Fibroblast of lung (primary cell): ENCODE measurements around the gene ZNF805. TPM values are rescaled to one million over a fixed set of nuclear protein-coding genes. Genes with fewer than 3 reads are reported as not detected.

Experiments
- DNase-seq, 2 donors: peaks; one replicate each; pipeline versions ENCODE4 v3.0.0 to v3.0.0-alpha.2; 2010; ENCODE audit warnings: low read depth in 2 of 2
- H2AFZ ChIP-seq: 2 replicates; pipeline ENCODE4 v1.5.1; 2012; ENCODE audit warnings: low read length, control low read depth, inconsistent platforms
- H3K27ac ChIP-seq: 2 replicates; pipeline ENCODE4 v1.5.1; 2011; ENCODE audit warnings: low read length, control low read depth; ENCODE audit not compliant: insufficient read depth
- H3K27me3 ChIP-seq: 2 replicates; pipeline ENCODE4 v1.5.1; 2011; ENCODE audit warnings: mild to moderate bottlenecking, low read length; ENCODE audit not compliant: control insufficient read depth, insufficient read depth
- H3K36me3 ChIP-seq: 2 replicates; pipeline ENCODE4 v1.5.1; 2011; ENCODE audit warnings: low read length; ENCODE audit not compliant: control insufficient read depth, insufficient read depth
- H3K4me1 ChIP-seq: 2 replicates; pipeline ENCODE4 v1.5.1; 2011; ENCODE audit warnings: low read length; ENCODE audit not compliant: control insufficient read depth, insufficient read depth; ENCODE audit errors: extremely low read depth
- H3K4me2 ChIP-seq: 2 replicates; pipeline ENCODE4 v1.5.1; 2011; ENCODE audit warnings: low read length, control low read depth; ENCODE audit not compliant: insufficient read depth; ENCODE audit errors: extremely low read depth
- H3K4me3 ChIP-seq, 4 experiments: fragments of 200-600 bp in 1 of 4; sonication (generic) in 1 of 4; replicated peaks in 1 of 4; 2 replicates each; pipeline ENCODE4 v1.5.1; 2011 to 2016; ENCODE audit warnings: low read length in 4 of 4, low read depth in 3 of 4, mild to moderate bottlenecking in 3 of 4, control low read depth in 2 of 4, inconsistent platforms in 1 of 4, mixed read lengths in 1 of 4; ENCODE audit not compliant: insufficient read depth in 1 of 4; ENCODE audit errors: control extremely low read depth in 1 of 4
- H3K79me2 ChIP-seq: 2 replicates; pipeline ENCODE4 v1.5.1; 2012; ENCODE audit warnings: mild to moderate bottlenecking, low read length, inconsistent platforms; ENCODE audit not compliant: control insufficient read depth, insufficient read depth
- H3K9ac ChIP-seq: 2 replicates; pipeline ENCODE4 v1.5.1; 2011; ENCODE audit warnings: mild to moderate bottlenecking, low read length, control low read depth; ENCODE audit not compliant: insufficient read depth
- H3K9me3 ChIP-seq: 2 replicates; pipeline ENCODE4 v1.5.1; 2012; ENCODE audit warnings: low read depth, low read length; ENCODE audit not compliant: control insufficient read depth, insufficient read depth
- H4K20me1 ChIP-seq: 2 replicates; pipeline ENCODE4 v1.5.1; 2011; ENCODE audit warnings: low read length; ENCODE audit not compliant: control insufficient read depth, insufficient read depth; ENCODE audit errors: extremely low read depth
- CTCF ChIP-seq, 2 donors: IDR thresholded peaks in 1 of 2; conservative IDR thresholded peaks in 1 of 2; 1 replicate in 1 of 2; 2 replicates in 1 of 2; pipeline ENCODE4 v1.5.1; 2011 to 2012; ENCODE audit warnings: low read length in 2 of 2, control low read depth in 1 of 2, inconsistent platforms in 1 of 2, low read depth in 1 of 2, mild to moderate bottlenecking in 1 of 2
- EZH2 ChIP-seq: IDR thresholded peaks from 2 replicates; pipeline ENCODE4 v1.5.1; 2012; ENCODE audit warnings: low read length, control low read depth, mild to moderate bottlenecking; ENCODE audit errors: missing control alignments
- polyA plus RNA-seq, 2 donors: library from polyadenylated mRNA; depleted of rRNA in 1 of 2; stranded (reverse) in 1 of 2; unstranded in 1 of 2; fragments of >200 nt; gene quantifications; 2 replicates each; pipeline ENCODE4 v1.2.1, GENCODE V29; 2011 to 2012; ENCODE audit warnings: missing spikeins in 1 of 2
- total RNA-seq: library from RNA; depleted of rRNA; stranded (reverse); fragments of >200 nt; gene quantifications from 2 replicates; pipeline ENCODE4 v1.2.1, GENCODE V29; 2014

Gene ZNF805
- total and polyA plus RNA-seq, 2 donors (not counting 1 experiment from before 2014, with no cell fraction given) = 8.1 to 40.6 TPM

- peaks cover 10% of the 10 kb centered on the region for H3K79me2 ChIP-seq
- no peak for TF ChIP-seq EZH2
- no peak for TF ChIP-seq CTCF (conservative IDR thresholded peaks at IDR 0.05 in 1 of 2, IDR thresholded peaks at IDR 0.05 in 1 of 2; ENCODE audit: low read depth in 1 of 2, low read length in 2 of 2)
These were observed 62.4 kb downstream of the ZNF805 start for GRCh38 chr19:57302727-57303401.

More at GRCh38 chr19:57302727-57303401, 62.4 kb downstream of the ZNF805 start:
- peak overlapping the region; percentile 75 for H3K27ac ChIP-seq
- peaks cover 14% of the 10 kb centered on the region for H3K4me1 ChIP-seq
- DNase-seq = peak in 1 of 2 donors; percentile 73
- H3K9me3 ChIP-seq = no peaks in the 10 kb centered on the region
- no peaks in the 10 kb centered on the region for H4K20me1 ChIP-seq
- no peak overlapping the region for H3K4me2 ChIP-seq
- H3K36me3 ChIP-seq = peaks cover 6% of the 10 kb centered on the region
- no peak overlapping the region for H3K4me3 ChIP-seq
- no peak overlapping the region for H3K9ac ChIP-seq
- H2AFZ ChIP-seq = no peak overlapping the region
- no peaks in the 10 kb centered on the region for H3K27me3 ChIP-seq

Other genes with a start within 250 kb of the ZNF805 start
- gene USP29, start 120.6 kb upstream of the ZNF805 start, total RNA-seq = not detected in 2 replicates
- not detected in 2 replicates for gene USP29, start 120.6 kb upstream of the ZNF805 start, polyA plus RNA-seq
- not detected in 2 replicates for gene ZIM3, start 95.4 kb upstream of the ZNF805 start, total RNA-seq
- gene ZIM3, start 95.4 kb upstream of the ZNF805 start, polyA plus RNA-seq = not detected in 2 replicates
- not detected in 2 replicates for gene DUXA, start 73.1 kb upstream of the ZNF805 start, total RNA-seq
- gene DUXA, start 73.1 kb upstream of the ZNF805 start, polyA plus RNA-seq = not detected in 2 replicates
- 19.0 and 24.9 TPM in 2 replicates for gene ZNF264, start 49.1 kb upstream of the ZNF805 start, total RNA-seq
- 5.8 and 7.7 TPM in 2 replicates for gene ZNF264, start 49.1 kb upstream of the ZNF805 start, polyA plus RNA-seq
- gene AURKC, start 9.6 kb upstream of the ZNF805 start, total RNA-seq = 0.50 and 0.77 TPM in 2 replicates
- gene AURKC, start 9.6 kb upstream of the ZNF805 start, polyA plus RNA-seq = 0.59 and 1.4 TPM in 2 replicates
- gene ZNF460, start 39.9 kb downstream of the ZNF805 start, total RNA-seq = 78.1 and 80.9 TPM in 2 replicates
- 7.2 and 13.1 TPM in 2 replicates for gene ZNF460, start 39.9 kb downstream of the ZNF805 start, polyA plus RNA-seq
- gene ZNF543, start 79.8 kb downstream of the ZNF805 start, total RNA-seq = 10.5 and 12.9 TPM in 2 replicates
- 2.8 and 3.0 TPM in 2 replicates for gene ZNF543, start 79.8 kb downstream of the ZNF805 start, polyA plus RNA-seq
- 11.6 and 13.7 TPM in 2 replicates for gene ZNF304, start 110.6 kb downstream of the ZNF805 start, total RNA-seq
- gene ZNF304, start 110.6 kb downstream of the ZNF805 start, polyA plus RNA-seq = 6.2 and 7.3 TPM in 2 replicates
- 9.8 and 13.4 TPM in 2 replicates for gene TRAPPC2B, start 122.9 kb downstream of the ZNF805 start, total RNA-seq
- gene TRAPPC2B, start 122.9 kb downstream of the ZNF805 start, polyA plus RNA-seq = 14.0 and 16.5 TPM in 2 replicates
- 4.6 and 6.1 TPM in 2 replicates for gene ZNF547, start 122.9 kb downstream of the ZNF805 start, total RNA-seq
- 1.8 and 2.7 TPM in 2 replicates for gene ZNF547, start 122.9 kb downstream of the ZNF805 start, polyA plus RNA-seq
- gene ZNF548, start 149.2 kb downstream of the ZNF805 start, total RNA-seq = 21.1 and 23.9 TPM in 2 replicates
- 8.8 and 12.0 TPM in 2 replicates for gene ZNF548, start 149.2 kb downstream of the ZNF805 start, polyA plus RNA-seq
- gene ZNF17, start 170.5 kb downstream of the ZNF805 start, total RNA-seq = 12.3 and 15.2 TPM in 2 replicates
- gene ZNF17, start 170.5 kb downstream of the ZNF805 start, polyA plus RNA-seq = 5.2 and 6.8 TPM in 2 replicates
- 10.4 and 11.0 TPM in 2 replicates for gene ZNF749, start 194.7 kb downstream of the ZNF805 start, total RNA-seq
- gene ZNF749, start 194.7 kb downstream of the ZNF805 start, polyA plus RNA-seq = 4.7 and 5.4 TPM in 2 replicates
- gene VN1R1, start 216.5 kb downstream of the ZNF805 start, total RNA-seq = 0.26 and 0.50 TPM in 2 replicates
- 0.17 and 0.26 TPM in 2 replicates for gene VN1R1, start 216.5 kb downstream of the ZNF805 start, polyA plus RNA-seq
- gene ZNF772, start 236.9 kb downstream of the ZNF805 start, total RNA-seq = 16.9 and 29.7 TPM in 2 replicates
- 6.0 and 7.5 TPM in 2 replicates for gene ZNF772, start 236.9 kb downstream of the ZNF805 start, polyA plus RNA-seq
- gene ZNF419, start 247.1 kb downstream of the ZNF805 start, total RNA-seq = 13.6 and 20.3 TPM in 2 replicates
- 4.6 and 8.9 TPM in 2 replicates for gene ZNF419, start 247.1 kb downstream of the ZNF805 start, polyA plus RNA-seq